Stomach (tissue), 4 donors: ENCODE results near the gene HOXB7.

Source experiments
- CTCF ChIP-seq, 7 experiments: fragments of 450-650 bp in 4 of 7; fragments of 200-600 bp in 3 of 7; sonication (generic) in 3 of 7; IDR thresholded peaks; one replicate each; pipeline ENCODE4 v1.5.1; 2016 to 2019; ENCODE audit warnings: antibody characterized with exemption in 7 of 7, control low read depth in 2 of 7, mild to moderate bottlenecking in 1 of 7
- POLR2AphosphoS5 ChIP-seq, 3 donors: sonication (generic); formaldehyde crosslinking; IDR thresholded peaks; one replicate each; pipeline ENCODE4 v1.6.1; 2016; ENCODE audit warnings: antibody characterized with exemption in 3 of 3

- TF ChIP-seq CTCF (IDR thresholded peaks at IDR 0.05) (no peak), POLR2AphosphoS5 (IDR thresholded peaks at IDR 0.05) (no peak)
These were observed 1.8 kb downstream of the HOXB7 start for GRCh38 chr17:48609033-48609432.
